KMS-11 (cell line): ENCODE results near the gene HBA2.
"Not testable (repeated sequence)": the region's sequence is repeated elsewhere in the genome, so short reads cannot be mapped to it uniquely, and the experiment has no call there.

Experiments used
- H2AFZ ChIP-seq: fragments of 200-600 bp; sonication (generic); 2 replicates; pipeline ENCODE4 v1.6.1; 2016; ENCODE audit warnings: antibody characterized with exemption, mixed run types, low read depth
- H3K27ac ChIP-seq: fragments of 200-600 bp; sonication (generic); 2 replicates; pipeline ENCODE4 v1.6.1; 2016; ENCODE audit warnings: mild to moderate bottlenecking, mixed run types
- H3K27me3 ChIP-seq: fragments of 200-600 bp; sonication (generic); 2 replicates; pipeline ENCODE4 v1.6.1; 2017; ENCODE audit warnings: mild to moderate bottlenecking, low read depth, mixed run types, moderate library complexity; ENCODE audit not compliant: insufficient read depth
- H3K36me3 ChIP-seq: fragments of 200-600 bp; sonication (generic); 2 replicates; pipeline ENCODE4 v1.6.1; 2017; ENCODE audit warnings: mild to moderate bottlenecking, mixed run types; ENCODE audit not compliant: insufficient read depth
- H3K4me1 ChIP-seq: fragments of 200-600 bp; sonication (generic); 2 replicates; pipeline ENCODE4 v1.6.1; 2016; ENCODE audit warnings: mild to moderate bottlenecking, low read depth, mixed run types; ENCODE audit not compliant: poor library complexity, severe bottlenecking
- H3K4me2 ChIP-seq: fragments of 200-600 bp; sonication (generic); 2 replicates; pipeline ENCODE4 v1.7.0; 2016; ENCODE audit warnings: mild to moderate bottlenecking, mixed run types
- H3K4me3 ChIP-seq: fragments of 200-600 bp; sonication (generic); IDR thresholded peaks from 2 replicates; pipeline ENCODE4 v1.6.1; 2017; ENCODE audit warnings: low read depth, low read length, mixed read lengths; ENCODE audit not compliant: insufficient read depth
- H3K79me2 ChIP-seq: fragments of 200-600 bp; sonication (generic); 2 replicates; pipeline ENCODE4 v1.6.1; 2016; ENCODE audit warnings: low read depth, mixed run types; ENCODE audit not compliant: insufficient read depth
- H3K9ac ChIP-seq: fragments of 200-600 bp; sonication (generic); 2 replicates; pipeline ENCODE4 v1.6.1; 2016; ENCODE audit warnings: mild to moderate bottlenecking, mixed run types
- H4K20me1 ChIP-seq: fragments of 200-600 bp; sonication (generic); 2 replicates; pipeline ENCODE4 v1.6.1; 2016; ENCODE audit warnings: mild to moderate bottlenecking, mixed run types; ENCODE audit not compliant: insufficient read depth
- TF ChIP-seq, protein P1 (sequence below): fragments of 200-600 bp; sonication (generic); conservative IDR thresholded peaks from 2 replicates; pipeline ENCODE4 v1.6.1; 2017; ENCODE audit warnings: low read depth, mild to moderate bottlenecking, antibody characterized with exemption, low read length, moderate library complexity, mixed read lengths

HBA2 gene

DNA sequence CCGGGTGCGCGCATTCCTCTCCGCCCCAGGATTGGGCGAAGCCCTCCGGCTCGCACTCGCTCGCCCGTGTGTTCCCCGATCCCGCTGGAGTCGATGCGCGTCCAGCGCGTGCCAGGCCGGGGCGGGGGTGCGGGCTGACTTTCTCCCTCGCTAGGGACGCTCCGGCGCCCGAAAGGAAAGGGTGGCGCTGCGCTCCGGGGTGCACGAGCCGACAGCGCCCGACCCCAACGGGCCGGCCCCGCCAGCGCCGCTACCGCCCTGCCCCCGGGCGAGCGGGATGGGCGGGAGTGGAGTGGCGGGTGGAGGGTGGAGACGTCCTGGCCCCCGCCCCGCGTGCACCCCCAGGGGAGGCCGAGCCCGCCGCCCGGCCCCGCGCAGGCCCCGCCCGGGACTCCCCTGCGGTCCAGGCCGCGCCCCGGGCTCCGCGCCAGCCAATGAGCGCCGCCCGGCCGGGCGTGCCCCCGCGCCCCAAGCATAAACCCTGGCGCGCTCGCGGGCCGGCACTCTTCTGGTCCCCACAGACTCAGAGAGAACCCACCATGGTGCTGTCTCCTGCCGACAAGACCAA is at the start of gene HBA2:
Gene HBA2 (plus strand): TSS at position 503 of the 568 bp plus-strand sequence. CDS start 37 bp downstream, at position 540.
- H3K79me2 ChIP-seq, H3K4me1 ChIP-seq, H3K9ac ChIP-seq, H2AFZ ChIP-seq, H3K36me3 ChIP-seq, H3K4me3 ChIP-seq, H4K20me1 ChIP-seq, H3K4me2 ChIP-seq, H3K27ac ChIP-seq: not testable (repeated sequence)
- H3K27me3 ChIP-seq: peaks cover 59% of the 10 kb centered on the region

DNA sequence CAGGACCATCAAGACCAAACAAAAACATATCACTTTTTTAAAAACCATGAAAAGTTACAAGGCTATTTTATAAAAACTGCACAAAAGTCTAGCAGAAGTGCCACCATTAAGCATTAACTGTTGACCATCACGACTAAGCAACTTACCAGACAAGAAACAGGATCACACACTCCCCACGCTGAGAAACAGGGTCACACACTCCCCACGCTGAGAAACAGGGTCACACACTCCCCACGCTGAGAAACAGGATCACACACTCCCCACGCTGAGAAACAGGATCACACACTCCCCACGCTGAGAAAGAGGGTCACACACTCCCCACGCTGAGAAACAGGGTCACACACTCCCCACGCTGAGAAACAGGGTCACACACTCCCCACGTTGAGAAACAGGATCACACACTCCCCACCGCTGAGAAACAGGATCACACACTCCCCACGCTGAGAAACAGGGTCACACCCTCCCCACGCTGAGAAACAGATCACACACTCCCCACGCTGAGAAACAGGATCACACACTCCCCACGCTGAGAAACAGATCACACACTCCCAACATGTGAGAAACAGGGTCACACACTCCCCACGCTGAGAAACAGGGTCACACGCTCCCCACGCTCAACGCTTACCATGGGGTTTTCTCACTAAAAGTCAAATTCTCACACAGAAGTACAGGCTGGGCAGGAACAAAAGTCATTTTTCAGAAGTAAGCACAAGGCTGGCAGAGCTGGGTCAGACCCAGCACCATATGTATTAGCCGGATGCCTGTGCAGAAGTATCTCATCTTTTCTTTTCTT is 48.9 kb upstream of the HBA2 start:
- not testable (repeated sequence) for H3K27ac ChIP-seq, H3K4me1 ChIP-seq, H2AFZ ChIP-seq, H4K20me1 ChIP-seq, H3K4me2 ChIP-seq, H3K36me3 ChIP-seq, H3K79me2 ChIP-seq, H3K9ac ChIP-seq, H3K27me3 ChIP-seq, H3K4me3 ChIP-seq

DNA sequence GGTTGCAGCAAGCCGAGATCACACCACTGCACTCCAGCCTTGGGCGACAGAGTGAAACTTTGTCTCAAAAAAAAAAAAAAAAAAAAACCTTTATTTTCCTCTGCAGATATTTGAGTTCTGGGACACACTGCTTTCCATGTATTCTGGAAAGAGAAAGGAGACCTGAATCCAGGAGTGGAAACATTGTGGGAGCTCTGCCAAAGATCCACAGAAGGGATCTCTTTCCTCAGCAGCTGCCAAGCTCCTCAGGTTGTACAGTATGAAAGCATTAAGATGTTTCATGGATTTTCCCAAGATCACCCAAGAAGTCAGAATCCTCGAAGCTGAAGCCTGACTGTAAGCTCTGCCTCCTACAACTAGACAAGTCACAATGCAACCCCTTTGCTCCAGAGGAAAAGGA is 47.7 kb upstream of the HBA2 start:
- Histone ChIP-seq H3K4me2 (no peak overlapping the region), H2AFZ (no peak overlapping the region), H3K79me2 (no peaks in the 10 kb centered on the region), H3K27ac (no peak overlapping the region), H3K4me3 (no peak overlapping the region), H3K36me3 (no peaks in the 10 kb centered on the region), H3K4me1 (no peaks in the 10 kb centered on the region), H3K9ac (no peak overlapping the region), H4K20me1 (peaks cover 3% of the 10 kb centered on the region), H3K27me3 (no peaks in the 10 kb centered on the region)
- TF ChIP-seq, protein P1, sequence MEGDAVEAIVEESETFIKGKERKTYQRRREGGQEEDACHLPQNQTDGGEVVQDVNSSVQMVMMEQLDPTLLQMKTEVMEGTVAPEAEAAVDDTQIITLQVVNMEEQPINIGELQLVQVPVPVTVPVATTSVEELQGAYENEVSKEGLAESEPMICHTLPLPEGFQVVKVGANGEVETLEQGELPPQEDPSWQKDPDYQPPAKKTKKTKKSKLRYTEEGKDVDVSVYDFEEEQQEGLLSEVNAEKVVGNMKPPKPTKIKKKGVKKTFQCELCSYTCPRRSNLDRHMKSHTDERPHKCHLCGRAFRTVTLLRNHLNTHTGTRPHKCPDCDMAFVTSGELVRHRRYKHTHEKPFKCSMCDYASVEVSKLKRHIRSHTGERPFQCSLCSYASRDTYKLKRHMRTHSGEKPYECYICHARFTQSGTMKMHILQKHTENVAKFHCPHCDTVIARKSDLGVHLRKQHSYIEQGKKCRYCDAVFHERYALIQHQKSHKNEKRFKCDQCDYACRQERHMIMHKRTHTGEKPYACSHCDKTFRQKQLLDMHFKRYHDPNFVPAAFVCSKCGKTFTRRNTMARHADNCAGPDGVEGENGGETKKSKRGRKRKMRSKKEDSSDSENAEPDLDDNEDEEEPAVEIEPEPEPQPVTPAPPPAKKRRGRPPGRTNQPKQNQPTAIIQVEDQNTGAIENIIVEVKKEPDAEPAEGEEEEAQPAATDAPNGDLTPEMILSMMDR: no peak

DNA sequence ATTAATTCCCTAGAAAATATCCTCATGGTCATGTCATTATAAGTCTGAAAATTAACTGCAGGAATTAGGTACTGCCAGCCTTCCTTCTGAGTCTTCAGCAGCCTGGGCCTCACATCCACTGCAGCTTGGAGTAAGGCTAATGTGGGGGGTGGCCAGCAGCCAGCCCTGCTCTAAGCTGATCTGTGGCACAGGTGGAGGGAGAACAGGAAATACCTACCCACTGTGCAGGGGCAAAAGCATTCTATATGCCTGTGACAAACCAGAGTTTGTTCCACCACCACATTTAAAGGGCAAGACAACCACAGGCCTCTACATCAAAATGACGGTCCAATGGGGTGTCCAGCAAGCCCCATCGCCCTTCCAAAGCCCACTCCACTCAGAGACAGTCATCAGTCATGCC is 43.6 kb upstream of the HBA2 start:
- no peaks in the 10 kb centered on the region for H3K79me2 ChIP-seq
- H3K4me2 ChIP-seq: no peak overlapping the region
- no peak overlapping the region for H3K27ac ChIP-seq
- no peaks in the 10 kb centered on the region for H3K4me1 ChIP-seq
- no peaks in the 10 kb centered on the region for H3K27me3 ChIP-seq
- no peaks in the 10 kb centered on the region; the same call in 1 of the 2 replicates for H4K20me1 ChIP-seq
- TF ChIP-seq, protein P1: no peak
- no peak overlapping the region for H3K9ac ChIP-seq
- H3K4me3 ChIP-seq: no peak overlapping the region
- no peak overlapping the region for H2AFZ ChIP-seq
- no peaks in the 10 kb centered on the region for H3K36me3 ChIP-seq

DNA sequence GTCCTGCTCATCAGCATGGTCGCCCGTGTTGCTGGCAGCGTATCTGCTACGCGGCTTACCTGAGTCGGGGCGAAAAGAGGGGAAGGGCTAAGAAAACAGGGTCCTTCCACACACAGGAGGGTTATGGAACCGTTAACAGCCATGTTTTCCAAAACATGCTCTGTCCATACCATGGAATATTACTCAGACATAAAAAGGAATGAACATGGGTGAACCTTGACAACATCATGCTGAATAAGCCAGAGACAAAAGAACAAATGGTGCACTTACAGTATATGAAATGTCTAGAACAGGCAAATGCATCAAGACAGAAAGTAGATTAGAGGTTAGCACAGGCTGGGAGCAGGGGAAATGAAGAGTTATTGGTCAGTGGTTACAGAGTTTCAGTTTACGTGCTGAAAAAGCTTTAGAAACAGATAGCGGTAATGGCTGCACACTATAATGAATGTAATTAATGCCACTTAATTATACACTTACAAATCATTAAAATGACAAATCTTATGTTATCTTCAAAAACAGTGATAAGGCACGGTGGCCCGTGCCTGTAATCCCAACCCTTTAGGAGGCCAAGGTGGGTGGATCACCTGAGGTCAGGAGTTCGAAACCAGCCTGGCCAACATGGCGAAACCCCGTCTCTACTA is 42.0 kb upstream of the HBA2 start:
- H3K4me3 ChIP-seq: no peak overlapping the region
- H3K27me3 ChIP-seq: no peaks in the 10 kb centered on the region
- no peak overlapping the region for H2AFZ ChIP-seq
- H3K79me2 ChIP-seq: peaks cover 4% of the 10 kb centered on the region; the same call in 1 of the 2 replicates
- no peaks in the 10 kb centered on the region for H3K4me1 ChIP-seq
- no peak overlapping the region for H3K4me2 ChIP-seq
- H3K36me3 ChIP-seq: no peaks in the 10 kb centered on the region
- no peak overlapping the region for H3K27ac ChIP-seq
- no peaks in the 10 kb centered on the region; the same call in 1 of the 2 replicates for H4K20me1 ChIP-seq
- H3K9ac ChIP-seq: no peak overlapping the region
- TF ChIP-seq, protein P1: no peak
